ENCODE data around the gene NF2.

NF2 gene

GRCh38 chr22:29705651-29706050 is 102.2 kb downstream of the NF2 start:
- no peak for DNase-seq
- H3K9me3 Mint-ChIP-seq = no peaks in the 10 kb centered on the region
- H3K27ac Mint-ChIP-seq = no peak overlapping the region
- H3K4me1 Mint-ChIP-seq = peaks cover 38% of the 10 kb centered on the region
- H3K36me3 Mint-ChIP-seq (ENCODE audit: low read depth) = no peaks in the 10 kb centered on the region
- no peak overlapping the region for H3K4me3 Mint-ChIP-seq
- H3K27me3 Mint-ChIP-seq (ENCODE audit: low read depth, poor library complexity) = peaks cover 96% of the 10 kb centered on the region
- no peak for TF ChIP-seq CTCF (IDR thresholded peaks at IDR 0.05)

DNA sequence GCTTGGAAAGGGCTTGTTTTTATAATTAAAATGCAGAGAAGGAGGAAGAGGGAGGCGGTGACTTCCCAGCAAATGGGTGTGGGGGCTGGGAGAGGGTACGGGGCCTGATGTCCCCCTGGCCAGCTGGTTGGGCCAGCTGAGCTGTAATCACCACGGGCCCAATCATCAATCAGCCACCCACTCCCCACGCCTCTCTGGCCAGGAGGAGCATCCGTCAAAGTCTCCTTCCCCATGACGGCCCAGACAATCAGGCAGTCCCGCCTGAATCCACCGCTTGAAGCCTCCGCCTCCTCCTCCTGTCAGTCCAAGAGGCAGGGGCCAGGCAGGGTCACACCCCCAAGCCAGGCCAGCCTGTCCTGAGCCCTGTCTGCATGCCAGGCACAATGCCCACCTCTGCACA is 103.1 kb downstream of the NF2 start:
- Mint-ChIP-seq H3K27ac (no peak overlapping the region), H3K4me1 (peaks cover 35% of the 10 kb centered on the region), H3K9me3 (no peaks in the 10 kb centered on the region), H3K27me3 (ENCODE audit: low read depth, poor library complexity) (peaks cover 93% of the 10 kb centered on the region), H3K4me3 (no peak overlapping the region), H3K36me3 (ENCODE audit: low read depth) (no peaks in the 10 kb centered on the region)
- TF ChIP-seq CTCF (IDR thresholded peaks at IDR 0.05) = no peak
- DNase-seq = peak; percentile 55

DNA sequence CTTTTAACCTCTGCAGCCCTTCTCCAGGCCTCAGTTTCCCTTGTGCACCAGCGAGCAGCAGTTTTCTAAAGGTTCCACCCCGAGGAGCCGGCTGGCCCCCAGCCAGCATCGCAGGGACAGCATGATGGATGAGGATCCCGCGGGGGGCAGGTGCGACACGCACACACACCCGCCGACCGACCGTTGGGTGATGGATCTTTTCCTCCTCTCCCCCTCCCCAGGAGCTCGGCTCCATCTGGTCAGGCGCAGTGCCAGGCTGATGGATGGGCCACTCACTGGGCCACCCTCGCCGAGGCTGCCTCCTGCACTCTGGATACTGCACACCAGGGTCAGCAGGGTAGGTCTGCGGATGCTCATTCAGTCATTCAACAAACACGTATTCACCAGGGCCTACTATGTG is 103.6 kb downstream of the NF2 start:
- H3K27me3 Mint-ChIP-seq (ENCODE audit: low read depth, poor library complexity) = peaks cover 93% of the 10 kb centered on the region
- H3K27ac Mint-ChIP-seq = no peak overlapping the region
- TF ChIP-seq CTCF (IDR thresholded peaks at IDR 0.05) = no peak
- H3K4me1 Mint-ChIP-seq = peaks cover 32% of the 10 kb centered on the region
- no peak for DNase-seq
- no peak overlapping the region for H3K4me3 Mint-ChIP-seq
- no peaks in the 10 kb centered on the region for H3K36me3 Mint-ChIP-seq (ENCODE audit: low read depth)
- H3K9me3 Mint-ChIP-seq = no peaks in the 10 kb centered on the region

- no peaks in the 10 kb centered on the region for H3K36me3 Mint-ChIP-seq (ENCODE audit: low read depth)
- H3K27me3 Mint-ChIP-seq (ENCODE audit: low read depth, poor library complexity) = peaks cover 91% of the 10 kb centered on the region
- TF ChIP-seq CTCF (IDR thresholded peaks at IDR 0.05) = no peak
- no peak overlapping the region for H3K27ac Mint-ChIP-seq
- DNase-seq = no peak
- no peaks in the 10 kb centered on the region for H3K9me3 Mint-ChIP-seq
- no peak overlapping the region for H3K4me3 Mint-ChIP-seq
- H3K4me1 Mint-ChIP-seq = peaks cover 30% of the 10 kb centered on the region
These were observed 104.0 kb downstream of the NF2 start for GRCh38 chr22:29707471-29707870.

- no peak for TF ChIP-seq CTCF (IDR thresholded peaks at IDR 0.05)
- Mint-ChIP-seq H3K9me3 (no peaks in the 10 kb centered on the region), H3K27me3 (ENCODE audit: low read depth, poor library complexity) (peaks cover 88% of the 10 kb centered on the region), H3K4me1 (peaks cover 16% of the 10 kb centered on the region), H3K4me3 (no peak overlapping the region), H3K36me3 (ENCODE audit: low read depth) (no peaks in the 10 kb centered on the region), H3K27ac (no peak overlapping the region)
- no peak for DNase-seq
These were observed 106.8 kb downstream of the NF2 start for GRCh38 chr22:29710193-29710592.

DNA sequence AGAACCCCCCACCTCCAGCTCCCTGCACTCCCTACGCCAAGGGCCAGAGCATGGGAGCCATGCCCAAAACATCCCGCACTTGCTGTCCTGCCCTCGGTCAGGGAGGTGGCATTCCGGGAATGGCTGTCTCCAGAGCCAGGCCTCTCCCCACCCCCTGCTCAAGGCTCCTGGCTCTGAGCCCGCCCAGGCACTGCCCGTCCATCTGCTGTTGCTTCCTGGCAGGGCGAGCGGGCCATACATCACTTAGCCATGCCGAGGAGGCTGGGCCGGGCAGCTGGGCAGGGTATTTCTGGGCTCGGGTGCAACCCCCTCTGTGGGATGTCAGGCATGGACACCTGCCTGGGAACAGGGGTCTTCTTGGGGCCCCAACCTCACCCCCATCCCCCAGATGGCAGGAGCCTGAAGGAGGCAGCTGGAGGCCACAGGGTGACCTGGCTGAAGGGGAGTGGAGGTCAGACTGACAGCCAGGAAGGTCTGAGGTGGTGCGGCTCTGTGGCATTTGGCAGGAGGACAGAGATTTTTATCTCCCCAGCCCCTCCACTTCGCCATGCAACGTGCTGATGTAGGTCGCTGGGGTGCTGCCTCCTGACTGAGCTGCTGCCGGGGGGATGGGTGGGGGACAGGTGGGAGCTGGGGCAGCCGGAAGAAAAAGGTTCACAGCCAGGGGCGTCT is 107.6 kb downstream of the NF2 start:
- Mint-ChIP-seq H3K4me3 (no peak overlapping the region), H3K27ac (no peak overlapping the region), H3K27me3 (ENCODE audit: low read depth, poor library complexity) (peaks cover 84% of the 10 kb centered on the region), H3K4me1 (peaks cover 14% of the 10 kb centered on the region), H3K36me3 (ENCODE audit: low read depth) (no peaks in the 10 kb centered on the region), H3K9me3 (no peaks in the 10 kb centered on the region)
- TF ChIP-seq CTCF (IDR thresholded peaks at IDR 0.05) = no peak
- DNase-seq = no peak
